GM18511 (cell line): Measurements from ENCODE around the gene ARHGAP40.

Experiments
- ATAC-seq: cut with Tn5 transposase; IDR thresholded peaks from one replicate; pipeline ENCODE4 v1.9.1; 2021; ENCODE audit warnings: mild to moderate bottlenecking, moderate library complexity; ENCODE audit not compliant: unreplicated experiment

ARHGAP40 gene

GRCh38 chr20:38601216-38602184 is at the start of gene ARHGAP40:
Gene ARHGAP40, plus strand, starts transcription at chr20:38601809.
- ATAC-seq, result no peak

DNA sequence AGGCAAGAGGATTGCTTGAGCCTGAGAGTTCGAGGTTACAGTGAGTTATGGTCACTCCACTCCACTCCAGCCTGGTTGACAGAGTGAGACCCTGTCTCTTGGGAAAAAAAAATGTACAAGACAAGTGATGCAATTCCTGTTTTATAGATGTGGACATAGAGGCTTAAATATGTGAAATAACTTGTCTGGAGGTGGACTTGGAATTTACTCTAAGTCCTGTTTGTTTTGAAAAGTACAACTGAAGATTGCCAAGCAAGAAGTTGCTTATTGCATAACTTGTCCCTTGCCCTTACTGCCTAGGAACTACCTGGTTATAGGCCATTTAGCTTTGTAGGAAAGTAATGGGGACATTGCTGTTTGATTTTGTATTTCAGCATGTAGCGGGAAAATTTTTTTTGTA is 46.6 kb upstream of the ARHGAP40 start:
- ATAC-seq, result no peak

DNA sequence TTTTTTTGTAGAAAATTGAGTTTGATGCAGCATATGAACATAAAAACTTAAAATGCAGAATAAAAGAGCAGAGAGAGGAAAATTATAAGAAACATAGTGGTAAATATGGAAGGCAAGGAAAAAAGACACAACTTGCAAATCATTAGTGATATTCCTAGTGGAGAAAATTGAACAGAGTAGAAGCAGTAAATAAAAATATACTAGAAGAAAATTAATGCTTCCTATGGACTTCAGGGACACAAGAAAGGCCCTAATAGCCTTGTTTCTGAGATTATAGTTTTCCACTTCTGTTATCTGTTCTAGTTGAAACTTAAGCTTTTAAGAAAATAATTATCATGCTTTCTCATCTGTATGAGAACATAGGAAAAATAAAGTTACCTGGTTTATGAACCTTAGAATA is 46.2 kb upstream of the ARHGAP40 start:
- ATAC-seq, result no peak

DNA sequence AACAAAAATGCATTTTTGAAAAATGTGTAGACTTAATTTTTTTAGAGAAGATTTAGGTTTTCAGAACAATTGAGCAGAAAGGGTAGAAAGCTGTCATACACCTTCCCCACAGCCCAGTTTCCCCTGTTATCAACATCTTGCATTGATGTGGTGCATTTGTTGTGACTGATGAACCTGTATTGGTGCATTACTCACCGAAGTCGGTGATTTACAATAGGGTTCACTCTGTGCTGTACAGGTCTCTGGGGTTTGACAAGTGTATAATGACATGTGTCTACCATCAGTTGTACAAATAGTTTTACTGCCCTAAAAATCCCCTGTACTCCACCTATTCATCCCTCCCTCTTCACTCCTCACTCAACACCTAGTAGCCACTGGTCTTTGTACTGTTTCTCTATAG is 44.4 kb upstream of the ARHGAP40 start:
- no peak for ATAC-seq

GRCh38 chr20:38558596-38559360 is 42.8 kb upstream of the ARHGAP40 start:
- no peak for ATAC-seq

GRCh38 chr20:38559764-38560163 is 41.8 kb upstream of the ARHGAP40 start:
- no peak for ATAC-seq

- ATAC-seq, result no peak
These were observed 37.7 kb upstream of the ARHGAP40 start for GRCh38 chr20:38563802-38564431.

DNA sequence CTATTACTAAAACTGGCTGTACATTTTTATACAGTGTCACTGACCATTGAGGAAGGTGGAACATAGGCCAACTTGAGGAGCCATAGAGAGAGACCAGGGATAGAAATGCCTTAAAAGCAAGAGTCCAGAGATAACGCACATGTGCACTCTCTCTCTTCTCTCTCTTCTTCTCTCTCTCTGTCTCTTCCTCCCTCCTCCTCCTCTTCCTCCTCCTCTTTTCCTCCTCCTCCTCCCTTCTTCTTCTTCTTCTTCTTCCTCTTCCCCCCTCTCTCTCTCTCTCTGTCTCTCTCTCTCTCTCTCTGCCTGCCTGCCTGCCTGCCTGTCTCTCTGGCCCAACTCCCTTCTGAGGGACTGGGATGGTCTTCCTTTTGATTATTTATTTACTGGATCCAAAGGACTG is 36.9 kb upstream of the ARHGAP40 start:
- no peak for ATAC-seq

DNA sequence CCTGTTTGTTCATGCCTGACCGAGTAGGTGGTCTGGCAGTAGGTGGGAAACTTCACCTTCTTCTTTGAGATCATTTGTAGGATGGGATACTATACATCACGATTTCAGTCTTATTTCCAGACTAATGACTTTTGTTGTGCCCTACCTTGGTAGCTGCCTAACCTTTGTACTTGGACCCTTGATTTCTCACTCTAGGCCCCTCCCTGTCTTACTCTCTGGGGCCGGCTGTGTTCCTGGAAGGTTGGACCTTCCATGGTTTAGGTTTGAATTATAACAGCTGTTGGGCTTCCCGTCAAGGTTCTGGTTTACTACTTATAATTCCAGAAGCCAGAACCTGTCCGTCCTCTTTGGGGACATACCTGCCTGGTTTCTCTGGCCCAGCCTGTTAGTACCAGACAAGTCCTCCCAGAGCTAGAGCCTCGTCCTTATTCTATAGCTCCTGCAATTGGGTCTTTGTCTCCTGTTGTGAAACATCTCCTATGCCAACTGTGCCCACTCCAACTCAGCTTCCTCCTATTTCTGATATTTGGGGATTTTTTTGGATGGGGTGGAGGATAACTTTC is 35.5 kb upstream of the ARHGAP40 start:
- ATAC-seq, result no peak

GRCh38 chr20:38569747-38570525 is 31.7 kb upstream of the ARHGAP40 start:
- no peak for ATAC-seq

DNA sequence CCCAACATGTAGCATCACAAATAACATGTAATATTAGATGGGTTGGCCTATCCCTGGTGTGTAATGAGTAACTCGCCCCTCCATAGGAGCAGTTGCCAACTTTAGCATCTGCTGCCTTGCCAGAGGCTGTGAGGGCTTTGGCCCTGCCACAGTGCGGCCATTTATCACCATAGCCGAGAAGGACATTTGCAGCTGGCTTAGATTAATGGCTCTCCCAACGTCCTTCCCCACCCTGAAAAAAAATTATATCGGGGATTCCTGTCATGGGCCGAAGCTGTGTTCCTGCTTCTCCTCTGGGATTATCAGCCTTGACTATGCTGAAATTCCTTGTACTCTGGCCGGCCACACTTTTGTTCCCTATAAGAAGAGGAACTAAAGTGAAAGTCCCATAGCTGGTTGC is 28.2 kb upstream of the ARHGAP40 start:
- ATAC-seq, result no peak

GRCh38 chr20:38579219-38579910 is 22.2 kb upstream of the ARHGAP40 start:
- no peak for ATAC-seq

GRCh38 chr20:38579921-38580320 is 21.7 kb upstream of the ARHGAP40 start:
- no peak for ATAC-seq

- ATAC-seq, result no peak
These were observed 20.6 kb upstream of the ARHGAP40 start, which contains the start of gene ADIG for GRCh38 chr20:38581013-38581412. Gene ADIG, plus strand, starts transcription at chr20:38581197. Its CDS starts 54 bp downstream, at chr20:38581251.

DNA sequence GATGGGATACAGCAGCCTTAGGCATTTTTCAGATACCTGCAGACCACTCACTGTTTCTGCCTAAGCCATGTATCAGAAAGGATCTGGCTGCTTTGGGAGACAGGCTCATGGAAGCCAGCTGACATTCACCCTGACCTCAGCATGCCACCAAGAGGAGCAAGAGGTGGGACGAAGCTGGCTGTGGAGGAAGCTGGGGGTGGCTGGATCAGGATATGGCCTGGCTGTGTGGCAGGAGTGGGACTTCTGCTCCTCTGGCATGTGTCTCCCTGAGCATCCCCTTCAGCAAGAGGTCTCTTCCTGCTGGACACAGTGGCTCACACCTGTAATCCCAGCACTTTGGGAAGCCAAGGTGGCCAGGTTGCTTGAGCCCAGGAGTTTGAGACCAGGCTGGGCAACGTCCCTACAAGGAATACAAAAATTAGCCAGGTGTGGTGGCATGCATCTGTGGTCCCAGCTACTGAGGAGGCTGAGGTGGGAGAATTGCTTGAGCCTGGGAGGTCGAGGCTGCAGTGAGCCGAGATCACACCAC is 19.7 kb upstream of the ARHGAP40 start:
- no peak for ATAC-seq

GRCh38 chr20:38583306-38583705 is 18.3 kb upstream of the ARHGAP40 start:
- ATAC-seq, result no peak

GRCh38 chr20:38584099-38584763 is 17.4 kb upstream of the ARHGAP40 start:
- no peak for ATAC-seq

GRCh38 chr20:38585404-38586180 is 16.0 kb upstream of the ARHGAP40 start:
- no peak for ATAC-seq
